Stimulated activated CD4-positive, alpha-beta T cell treated with anti-CD3 and anti-CD28 coated beads, Interleukin-12 subunit alpha, Interleukin-12 subunit beta, amount 100 ng/mL, for 24 hours (primary cell): ENCODE data around the gene SORT1.
"Not testable (repeated sequence)": the region's sequence is repeated elsewhere in the genome, so short reads cannot be mapped to it uniquely, and the experiment has no call there.

Experiments used
- DNase-seq, 2 experiments: peaks; one replicate each; pipeline ENCODE4 v3.0.0-alpha.2; 2020; ENCODE audit warnings: low read depth in 2 of 2

The SORT1 gene

GRCh38 chr1:109397581-109398342, at the start of gene SORT1:
TSS of gene SORT1 (minus strand) at chr1:109397918. CDS start at chr1:109397892, 26 bp downstream.
- peak; percentile 31 to 39 for DNase-seq

DNA sequence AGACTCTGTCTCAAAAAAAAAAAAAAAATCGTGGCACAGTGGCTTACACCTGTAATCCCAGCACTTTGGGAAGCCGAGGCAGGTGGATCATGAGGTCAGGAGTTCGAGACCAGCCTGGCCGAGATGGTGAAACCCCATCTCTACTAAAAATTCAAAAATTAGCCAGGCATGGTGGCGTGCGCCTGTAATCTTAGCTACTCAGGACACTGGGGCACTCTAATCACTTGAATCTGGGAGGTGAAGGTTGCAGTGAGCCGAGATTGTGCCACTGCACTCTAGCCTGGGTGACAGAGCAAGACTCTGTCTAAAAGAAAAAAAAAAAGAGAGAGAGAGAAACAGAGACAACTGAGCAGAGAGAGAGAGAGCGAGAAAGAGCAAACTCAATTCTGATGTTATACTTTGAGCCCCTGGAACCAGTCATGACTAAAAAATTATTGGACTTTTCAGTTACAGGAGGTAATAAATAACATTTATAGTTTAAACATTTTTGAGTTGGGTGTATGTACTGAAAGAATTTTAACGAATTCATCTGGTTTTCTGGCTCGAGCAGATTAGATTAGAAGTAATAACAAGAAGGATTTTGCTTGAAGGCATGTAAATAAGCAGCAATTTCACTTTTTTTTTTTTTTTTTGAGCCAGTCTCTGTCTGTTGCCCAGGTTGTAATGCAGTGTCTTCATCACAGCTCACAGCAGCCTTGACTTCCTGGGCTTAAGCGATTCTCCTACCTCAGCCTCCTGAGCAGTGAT, 48.4 kb upstream of the SORT1 start:
- not testable (repeated sequence) for DNase-seq

GRCh38 chr1:109444346-109444745, 46.6 kb upstream of the SORT1 start:
- no peak for DNase-seq

DNA sequence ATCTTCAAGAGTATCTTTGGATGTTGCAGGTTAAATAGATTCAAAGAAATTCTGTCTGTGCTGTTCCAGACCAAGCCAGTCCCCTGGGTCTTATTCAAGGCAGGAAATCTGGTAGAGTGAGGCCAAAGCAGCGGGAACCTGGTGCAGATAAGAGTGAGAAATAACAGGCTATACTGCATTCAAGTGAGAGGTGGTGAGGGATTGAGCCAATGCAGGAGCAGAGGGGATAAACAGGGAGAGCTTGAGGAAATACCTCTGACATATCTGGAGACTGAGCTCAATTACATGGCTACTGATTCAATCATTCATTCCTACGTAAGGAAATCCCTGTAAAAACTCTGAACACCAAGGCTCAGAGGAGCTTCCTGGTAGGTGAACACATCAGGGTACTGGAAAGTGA, 45.8 kb upstream of the SORT1 start:
- no peak for DNase-seq

GRCh38 chr1:109441069-109441468, 43.4 kb upstream of the SORT1 start:
- no peak for DNase-seq

GRCh38 chr1:109438798-109439297, 41.1 kb upstream of the SORT1 start:
- no peak for DNase-seq

DNA sequence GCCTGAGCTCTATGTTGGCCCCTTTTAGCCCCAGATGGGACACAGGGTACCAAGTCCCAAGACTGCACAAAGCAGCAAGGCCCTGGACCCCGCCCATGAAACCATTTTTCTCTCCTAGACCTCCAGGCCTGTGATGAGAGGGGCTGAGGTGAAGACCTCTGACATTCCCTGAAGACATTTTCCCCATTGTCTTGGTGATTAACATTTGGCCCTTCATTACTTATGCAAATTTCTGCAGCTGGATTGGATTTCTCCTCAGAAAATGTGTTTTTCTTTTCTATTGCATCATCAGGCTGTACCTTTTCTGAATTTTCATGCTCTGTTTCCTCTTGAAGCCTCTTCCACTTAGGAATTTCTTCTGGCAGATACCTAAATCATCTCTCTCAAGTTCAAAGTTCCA, 36.8 kb upstream of the SORT1 start:
- no peak for DNase-seq

DNA sequence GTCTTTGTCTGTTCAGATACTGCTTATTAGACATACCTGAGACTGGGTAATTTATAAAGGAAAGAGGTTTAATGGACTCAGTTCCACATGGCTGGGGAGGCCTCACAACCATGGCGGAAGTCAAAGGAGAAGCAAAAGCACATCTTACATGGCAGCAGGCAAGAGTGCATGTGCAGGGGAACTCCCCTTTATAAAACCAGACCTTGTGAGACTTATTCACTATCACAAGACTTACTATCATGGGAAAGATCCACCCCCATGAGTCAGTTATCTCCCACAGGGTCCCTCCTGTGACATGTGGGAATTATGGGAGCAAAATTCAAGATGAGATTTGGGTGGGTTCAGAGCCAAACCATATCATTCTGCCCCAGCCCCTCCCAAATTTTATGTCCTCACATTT, 35.6 kb upstream of the SORT1 start:
- DNase-seq, result no peak

DNA sequence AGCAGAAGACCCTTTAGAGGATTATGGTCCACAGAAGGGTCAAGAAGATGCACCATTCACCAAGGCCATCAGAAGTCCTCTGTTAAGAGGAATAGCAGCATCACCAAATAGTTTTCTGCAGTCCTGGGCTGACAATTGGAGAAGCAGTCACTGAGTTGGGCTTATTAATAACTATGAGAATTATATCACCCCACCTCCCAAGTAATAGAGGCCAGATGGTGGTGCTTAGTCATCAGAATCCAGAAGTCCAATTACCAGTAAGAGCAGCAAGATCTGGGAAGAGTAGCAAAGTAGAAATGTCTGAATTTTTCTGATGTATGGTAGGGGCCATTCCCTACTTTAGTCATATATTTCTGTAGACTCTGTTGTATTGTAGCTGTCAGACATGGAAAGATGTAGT, 34.6 kb upstream of the SORT1 start:
- no peak for DNase-seq

DNA sequence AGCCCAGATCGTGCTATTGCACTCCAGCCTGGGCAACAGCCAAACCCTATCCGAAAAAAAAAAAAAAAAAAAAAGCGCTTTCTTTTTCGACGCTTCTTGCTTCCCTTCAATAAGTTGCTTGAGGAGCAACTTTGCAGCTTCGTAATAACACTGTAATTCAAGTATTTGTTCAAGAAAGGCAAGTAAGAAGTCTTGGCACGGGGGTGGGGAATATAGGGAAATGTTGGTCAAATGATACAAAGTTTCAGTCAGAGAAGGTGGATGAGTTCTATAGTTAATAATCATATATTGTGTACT, 29.4 kb upstream of the SORT1 start:
- DNase-seq, result no peak

GRCh38 chr1:109426281-109427170, 28.8 kb upstream of the SORT1 start, which contains the start of gene PSMA5:
TSS of gene PSMA5 (minus strand) at chr1:109426448. CDS start at chr1:109426330, 118 bp downstream.
- peak; percentile 91 to 92 for DNase-seq

DNA sequence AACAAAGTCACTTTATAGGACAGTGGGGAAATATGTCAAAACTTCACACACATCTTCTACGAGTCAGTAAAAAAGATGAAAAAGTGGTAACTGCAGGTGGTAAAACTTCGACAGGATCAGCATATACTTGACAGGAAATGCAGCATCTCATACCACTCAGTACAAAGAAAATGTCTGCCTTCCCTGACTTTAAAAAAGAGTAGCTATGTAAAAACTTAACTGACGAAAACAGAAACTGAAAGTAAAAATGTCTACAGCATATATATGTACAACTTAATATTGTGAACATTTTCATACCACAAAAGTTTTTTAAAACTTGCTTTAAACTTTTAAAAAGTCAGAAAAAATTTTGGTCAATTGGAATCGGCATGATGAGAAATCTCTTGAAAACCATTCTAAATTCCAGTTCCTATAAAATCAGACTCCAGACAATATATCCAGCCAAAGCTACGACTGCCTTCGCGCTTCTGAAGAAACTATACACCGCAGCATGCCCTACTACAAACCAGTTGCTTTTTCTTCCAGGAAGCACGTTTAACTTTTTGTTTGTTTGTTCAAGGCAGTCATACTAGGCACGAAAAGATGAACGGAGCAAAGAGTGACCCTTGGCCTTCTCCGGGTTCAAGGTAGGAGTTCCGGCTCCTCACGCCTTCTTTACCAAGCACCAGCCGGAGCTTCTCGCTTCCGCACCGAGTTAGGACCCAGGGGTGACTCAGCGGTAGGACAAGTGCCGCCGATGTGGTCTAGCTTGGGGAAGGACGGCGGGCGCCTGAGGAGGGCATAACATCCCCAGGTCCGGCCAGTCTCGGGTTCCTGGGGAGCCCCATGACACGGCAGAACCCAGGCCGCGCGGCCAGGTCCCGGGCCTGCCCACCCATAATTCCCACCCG, 27.9 kb upstream of the SORT1 start:
- peak in 1 of 2 experiments; percentile 43 for DNase-seq

DNA sequence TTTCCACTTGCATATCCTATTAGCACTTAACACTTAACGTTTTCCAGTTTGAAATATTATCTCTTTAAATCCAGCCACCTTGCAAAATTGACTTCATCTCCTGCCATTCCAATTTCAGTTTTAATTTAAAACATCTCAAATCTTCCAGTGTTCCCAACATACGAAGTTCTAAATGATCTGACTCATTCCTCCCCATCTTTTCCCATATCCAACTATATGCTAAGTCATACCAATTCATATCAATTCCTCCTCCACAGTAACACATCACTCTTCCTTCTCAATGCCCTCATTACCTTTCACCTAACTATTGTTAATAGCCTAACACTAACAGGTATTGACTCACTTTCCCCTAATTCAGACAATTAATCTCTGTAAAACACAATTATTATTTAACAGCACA, 25.8 kb upstream of the SORT1 start:
- DNase-seq, result no peak

- DNase-seq, result no peak
Observed at GRCh38 chr1:109412551-109412950, 14.8 kb upstream of the SORT1 start.

- DNase-seq, result no peak
Observed at GRCh38 chr1:109404838-109405237, 7.1 kb upstream of the SORT1 start.

DNA sequence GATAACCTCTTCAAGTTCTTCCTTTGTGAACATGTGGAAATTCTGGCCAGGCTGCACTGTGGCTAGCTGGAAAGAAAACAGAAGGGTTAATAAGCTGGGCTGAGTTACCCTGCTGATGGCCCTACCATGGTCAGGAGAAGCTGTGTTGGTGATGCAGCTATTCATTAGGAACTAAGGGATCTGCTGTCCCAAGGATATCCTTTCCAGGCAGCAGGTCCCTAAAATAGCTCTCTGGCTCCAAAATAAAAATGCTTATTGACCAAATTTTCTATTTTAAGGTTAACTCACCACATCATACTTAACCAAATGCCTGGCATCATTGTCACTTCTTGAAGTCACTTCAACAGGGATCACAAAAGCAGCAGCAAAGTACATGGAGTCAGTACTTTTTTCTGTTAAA, 4.3 kb upstream of the SORT1 start:
- DNase-seq, result no peak

DNA sequence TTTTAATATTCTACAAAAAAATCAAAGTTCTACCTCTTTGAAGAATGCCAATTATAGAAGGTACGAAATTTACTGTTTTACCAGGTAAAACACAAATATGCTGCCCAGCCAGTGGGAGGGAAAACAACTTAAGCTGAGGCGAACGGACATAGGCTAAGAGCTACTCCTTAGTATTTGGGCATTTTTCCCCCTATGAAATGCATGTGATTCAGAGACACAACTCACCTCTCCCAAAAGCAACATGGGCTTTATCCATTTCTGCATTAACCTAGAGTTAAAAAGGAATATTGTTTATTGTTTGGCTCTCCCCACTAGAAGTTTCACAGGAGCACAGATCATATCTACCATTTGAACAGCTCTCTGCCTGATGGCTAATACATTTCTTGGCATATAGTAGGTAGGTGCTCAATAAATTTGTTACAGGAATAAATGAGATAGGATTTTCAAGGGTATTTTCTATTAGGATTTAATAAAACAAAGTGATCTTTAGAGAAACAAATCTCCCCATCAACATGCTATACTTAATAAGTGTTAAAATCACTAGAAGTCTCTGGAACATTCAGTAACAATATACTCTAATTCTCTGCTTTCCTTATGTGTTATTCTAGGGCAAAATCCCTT, 2.4 kb upstream of the SORT1 start:
- no peak for DNase-seq

DNA sequence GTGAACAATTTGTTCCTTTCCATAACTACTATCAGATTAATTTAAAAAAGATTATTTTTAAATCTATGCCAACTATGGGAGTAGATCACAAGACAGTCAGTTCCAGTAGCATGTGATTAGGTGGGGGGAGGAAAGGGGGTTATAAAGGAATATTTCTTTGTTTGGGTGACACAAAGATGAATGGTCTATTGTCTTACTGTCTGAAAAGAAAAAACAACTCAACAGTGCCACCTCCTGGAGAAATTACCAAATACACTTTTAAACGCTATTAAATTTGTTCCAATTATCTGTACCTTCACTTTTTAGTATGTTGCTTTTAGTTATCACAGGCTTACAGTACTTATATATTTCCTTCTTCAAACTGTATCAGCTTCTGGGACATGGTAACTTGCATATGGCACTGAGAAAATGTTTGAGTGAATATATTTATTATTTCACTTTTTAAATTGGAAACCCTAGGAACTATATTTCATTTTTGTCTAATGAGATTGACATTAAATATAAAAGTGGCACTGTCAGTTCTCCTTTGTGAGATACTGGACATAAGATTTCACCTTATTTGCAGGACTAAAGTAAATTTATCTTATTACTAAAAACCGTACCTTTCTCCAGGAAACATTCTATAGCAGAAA, 1.7 kb upstream of the SORT1 start:
- no peak for DNase-seq

- no peak for DNase-seq
Observed at GRCh38 chr1:109398343-109399225, 866 bp upstream of the SORT1 start.
